Trophoblast cell (in vitro differentiated cells and primary cell): ENCODE data around the gene RASSF1.

Source experiments
- DNase-seq, 2 donors: peaks; one replicate each; pipeline ENCODE4 v3.0.0-alpha.2; 2016
- H2AFZ ChIP-seq: 2 replicates; pipeline ENCODE4 v1.6.1; 2013; ENCODE audit warnings: low read length, moderate library complexity, mild to moderate bottlenecking; ENCODE audit not compliant: insufficient read depth, poor library complexity
- H2AK5ac ChIP-seq: 2 replicates; pipeline ENCODE4 v1.6.1; 2013; ENCODE audit warnings: mild to moderate bottlenecking, low read length
- H2BK120ac ChIP-seq: 2 replicates; pipeline ENCODE4 v1.6.1; 2013; ENCODE audit warnings: low read length, mild to moderate bottlenecking, moderate library complexity; ENCODE audit not compliant: insufficient read depth, poor library complexity
- H2BK12ac ChIP-seq: 2 replicates; pipeline ENCODE4 v1.6.1; 2013; ENCODE audit warnings: mild to moderate bottlenecking, low read length, moderate library complexity
- H2BK5ac ChIP-seq: 2 replicates; pipeline ENCODE4 v1.6.1; 2013; ENCODE audit warnings: low read length, low read depth, moderate library complexity, mild to moderate bottlenecking; ENCODE audit not compliant: poor library complexity
- H3K14ac ChIP-seq: 2 replicates; pipeline ENCODE4 v1.6.1; 2013; ENCODE audit warnings: mild to moderate bottlenecking, low read length
- H3K18ac ChIP-seq: 2 replicates; pipeline ENCODE4 v1.6.1; 2013; ENCODE audit warnings: mild to moderate bottlenecking, low read length
- H3K23ac ChIP-seq: 2 replicates; pipeline ENCODE4 v1.6.1; 2013; ENCODE audit warnings: low read length
- H3K27ac ChIP-seq: 2 replicates; pipeline ENCODE4 v1.5.1; 2013; ENCODE audit warnings: low read depth, mild to moderate bottlenecking, inconsistent platforms, low read length, moderate library complexity
- H3K27me3 ChIP-seq: 2 replicates; pipeline ENCODE4 v1.6.1; 2013; ENCODE audit warnings: inconsistent platforms, mild to moderate bottlenecking, low read length, moderate library complexity; ENCODE audit not compliant: insufficient read depth
- H3K36me3 ChIP-seq, 2 experiments: 1 replicate in 1 of 2; 2 replicates in 1 of 2; pipeline ENCODE4 v1.6.1; 2013; ENCODE audit warnings: low read length in 2 of 2, mild to moderate bottlenecking in 2 of 2, moderate library complexity in 1 of 2; ENCODE audit not compliant: insufficient read depth in 2 of 2, control insufficient read depth in 1 of 2
- H3K4ac ChIP-seq: 2 replicates; pipeline ENCODE4 v1.6.1; 2013; ENCODE audit warnings: low read depth, mild to moderate bottlenecking, low read length, moderate library complexity
- H3K4me1 ChIP-seq, 2 experiments: 1 replicate in 1 of 2; 2 replicates in 1 of 2; pipeline ENCODE4 v1.6.1; 2013; ENCODE audit warnings: low read length in 2 of 2, mild to moderate bottlenecking in 2 of 2, moderate library complexity in 1 of 2; ENCODE audit not compliant: insufficient read depth in 2 of 2, control insufficient read depth in 1 of 2
- H3K4me2 ChIP-seq: 2 replicates; pipeline ENCODE4 v1.6.1; 2013; ENCODE audit warnings: inconsistent platforms, mild to moderate bottlenecking, low read length, moderate library complexity
- H3K4me3 ChIP-seq: 2 replicates; pipeline ENCODE4 v1.5.1; 2013; ENCODE audit warnings: mild to moderate bottlenecking, low read depth, low read length, inconsistent platforms
- H3K79me1 ChIP-seq: one replicate; pipeline ENCODE4 v1.6.1; 2013; ENCODE audit warnings: low read length
- H3K79me2 ChIP-seq: 2 replicates; pipeline ENCODE4 v1.6.1; 2013; ENCODE audit warnings: low read length, mild to moderate bottlenecking; ENCODE audit not compliant: control insufficient read depth, insufficient read depth, poor library complexity
- H3K9ac ChIP-seq: 2 replicates; pipeline ENCODE4 v1.6.1; 2013; ENCODE audit warnings: mild to moderate bottlenecking, low read length
- H3K9me3 ChIP-seq: 2 replicates; pipeline ENCODE4 v1.6.1; 2013; ENCODE audit warnings: low read depth, mild to moderate bottlenecking, control low read depth, inconsistent platforms, low read length; ENCODE audit not compliant: insufficient read depth
- H4K12ac ChIP-seq: 2 replicates; pipeline ENCODE4 v1.6.1; 2013; ENCODE audit warnings: low read depth, mild to moderate bottlenecking, low read length, moderate library complexity
- H4K8ac ChIP-seq: 2 replicates; pipeline ENCODE4 v1.6.1; 2013; ENCODE audit warnings: low read depth, mild to moderate bottlenecking, low read length, moderate library complexity
- H4K91ac ChIP-seq: one replicate; pipeline ENCODE4 v1.6.1; 2013; ENCODE audit warnings: low read depth, mild to moderate bottlenecking, low read length, moderate library complexity
- WGBS: extraction: QIAGEN DNeasy Blood & Tissue Kit; methylation state at CpG from one replicate; pipeline ENCODE4 v1.1.7; 2013; ENCODE audit warnings: missing lambda C conversion rate; ENCODE audit not compliant: insufficient read length, insufficient coverage; ENCODE audit errors: extremely low coverage; 5-methylcytosine and 5-hydroxymethylcytosine counted together

RASSF1 gene

DNA sequence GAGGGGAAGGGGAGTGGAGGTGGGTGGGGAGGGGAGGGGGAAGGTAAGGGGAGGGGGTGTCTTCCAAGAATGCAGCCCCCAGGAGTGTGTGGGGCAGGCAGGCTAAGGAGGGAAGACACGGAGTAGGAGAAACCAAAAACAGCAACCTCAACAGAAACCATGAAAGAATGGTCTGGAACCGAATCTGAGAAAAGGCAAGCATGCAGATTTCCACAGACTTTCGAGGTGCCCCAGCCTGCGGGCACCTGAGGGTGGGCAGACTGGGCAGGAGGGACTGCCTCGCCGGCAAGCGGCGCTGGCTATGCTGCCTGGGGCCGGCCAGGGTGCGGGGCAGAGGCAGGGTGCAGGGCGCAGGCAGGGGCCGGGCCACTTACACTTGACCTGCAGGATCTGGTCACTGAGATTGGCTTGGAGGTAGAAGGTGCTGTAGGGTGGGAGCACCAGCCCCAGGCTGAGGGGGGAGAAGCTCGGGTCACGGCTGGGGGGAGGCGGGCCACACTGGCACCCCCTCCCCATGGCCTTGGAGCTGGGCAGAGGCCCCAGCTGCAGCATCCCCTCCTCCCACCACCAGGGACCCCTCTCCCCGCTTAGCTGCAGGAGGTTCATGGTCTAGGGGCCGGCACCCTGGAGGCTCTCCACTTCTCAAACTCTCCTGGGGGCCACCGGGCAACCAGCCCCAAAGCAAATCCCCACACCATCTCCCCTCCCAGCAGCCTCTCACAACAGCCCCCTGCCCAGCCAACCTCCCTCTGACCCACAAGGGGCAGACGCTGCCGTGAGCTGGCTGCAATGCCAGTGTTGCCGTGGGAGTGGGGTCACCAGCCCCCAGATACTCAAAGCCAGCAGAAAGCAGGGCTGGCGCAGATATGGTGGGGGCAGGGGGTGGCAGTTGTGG, 34.0 kb upstream of the RASSF1 start:
- no peak overlapping the region for H3K4me3 ChIP-seq
- H3K79me1 ChIP-seq, result no peaks in the 10 kb centered on the region

DNA sequence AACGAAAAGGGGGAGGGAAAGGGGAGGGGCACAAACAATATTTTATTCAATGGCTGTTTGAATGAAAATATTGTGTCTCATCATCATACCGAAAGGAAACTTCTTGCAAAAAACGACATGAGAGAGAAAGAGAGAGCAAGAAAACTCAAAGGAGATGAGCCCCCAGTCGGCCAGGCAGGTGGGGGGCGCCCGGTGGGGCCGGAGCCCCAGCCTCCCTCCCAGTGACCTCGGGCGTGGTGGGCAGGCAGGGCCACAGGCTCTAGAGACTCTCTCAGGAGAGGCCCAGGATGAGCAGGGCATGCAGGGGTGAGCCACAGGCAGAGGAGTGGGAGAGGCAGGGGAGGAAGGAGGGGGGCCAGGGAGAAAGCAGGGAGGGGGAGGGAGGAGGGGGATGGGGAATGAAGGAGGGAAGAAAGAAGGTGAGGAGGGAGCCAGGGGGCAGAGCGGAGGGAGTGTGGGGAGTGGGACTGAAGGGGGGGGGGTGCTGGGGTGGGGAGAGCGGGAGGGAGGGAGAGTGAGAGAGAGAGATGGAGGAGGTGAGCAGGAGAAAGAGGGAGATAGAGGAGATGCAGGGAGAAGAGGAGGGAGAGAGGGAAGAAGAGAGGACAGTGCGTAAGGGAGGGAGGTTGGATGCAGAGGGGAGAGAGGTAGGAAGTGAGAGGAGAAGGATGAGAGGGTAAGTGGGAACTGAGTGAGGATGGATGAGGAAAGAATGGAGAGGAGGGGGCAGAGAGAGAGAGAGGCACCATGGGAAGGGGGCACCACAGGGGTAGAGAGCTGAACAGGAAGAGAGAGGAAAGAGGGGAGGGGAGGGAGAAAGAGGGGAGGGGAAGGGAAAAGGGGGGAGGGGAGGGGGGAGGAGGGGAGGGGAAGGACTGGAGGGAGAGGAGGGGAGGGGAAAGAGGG, 32.8 kb upstream of the RASSF1 start:
- Histone ChIP-seq H2AFZ (no peak overlapping the region), H3K9ac (no peak overlapping the region), H3K36me3 (no peaks in the 10 kb centered on the region), H3K14ac (no peak overlapping the region), H3K18ac (no peak overlapping the region), H3K27me3 (no peaks in the 10 kb centered on the region), H3K23ac (no peak overlapping the region), H3K9me3 (peaks cover 4% of the 10 kb centered on the region), H3K79me1 (no peaks in the 10 kb centered on the region), H3K4me1 (no peaks in the 10 kb centered on the region), H3K79me2 (no peaks in the 10 kb centered on the region), H3K4me2 (no peak overlapping the region), H2BK12ac (no peak overlapping the region), H2BK120ac (no peak overlapping the region), H3K27ac (no peak overlapping the region), H4K12ac (no peak overlapping the region), H2AK5ac (no peak overlapping the region), H3K4me3 (no peak overlapping the region), H4K8ac (no peak overlapping the region), H2BK5ac (no peak overlapping the region), H4K91ac (no peak overlapping the region), H3K4ac (no peak overlapping the region)
- DNase-seq, result no peak
- WGBS, result 100% methylated on average over 1 of the region's 12 CpGs

More for the DNA sequence above, 34.0 kb upstream of the RASSF1 start:
- no peaks in the 10 kb centered on the region for H3K4me1 ChIP-seq
- H3K79me2 ChIP-seq, result no peaks in the 10 kb centered on the region
- H2AFZ ChIP-seq, result no peak overlapping the region
- no peaks in the 10 kb centered on the region for H3K27me3 ChIP-seq
- H3K14ac ChIP-seq, result no peak overlapping the region
- WGBS, result no CpG with 5 or more reads among the region's 22 CpGs
- H3K9me3 ChIP-seq, result peaks cover 4% of the 10 kb centered on the region
- H2BK120ac ChIP-seq, result no peak overlapping the region
- no peak overlapping the region for H2BK12ac ChIP-seq
- no peak overlapping the region for H3K27ac ChIP-seq
- no peak overlapping the region for H2AK5ac ChIP-seq
- no peak overlapping the region for H4K91ac ChIP-seq
- no peak overlapping the region for H3K18ac ChIP-seq
- H2BK5ac ChIP-seq, result no peak overlapping the region
- H4K12ac ChIP-seq, result no peak overlapping the region
- no peak overlapping the region for H3K4ac ChIP-seq
- H3K36me3 ChIP-seq, result no peaks in the 10 kb centered on the region
- DNase-seq, result no peak
- no peak overlapping the region for H3K4me2 ChIP-seq
- no peak overlapping the region for H3K23ac ChIP-seq
- H4K8ac ChIP-seq, result no peak overlapping the region
- no peak overlapping the region for H3K9ac ChIP-seq

DNA sequence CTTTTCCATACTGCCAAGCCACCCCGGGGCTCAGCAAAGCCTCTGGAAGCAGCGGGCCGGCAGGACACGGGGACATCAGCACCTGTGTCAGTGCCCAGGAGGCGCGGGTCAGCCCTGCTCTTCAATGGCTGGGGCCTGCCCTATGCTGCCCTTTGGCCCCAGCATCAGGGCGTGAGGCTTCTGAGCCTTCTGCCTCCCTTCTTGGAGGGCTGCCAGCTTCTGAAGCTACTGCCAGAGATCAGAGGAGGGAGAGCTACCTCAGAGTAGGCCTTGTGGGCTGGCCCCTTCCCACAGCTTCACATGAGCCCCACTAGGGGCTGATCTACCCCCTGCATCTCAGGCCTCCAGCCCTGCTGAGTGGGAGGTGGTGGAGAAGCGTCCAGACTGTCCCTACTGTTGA, 31.7 kb upstream of the RASSF1 start:
- H4K12ac ChIP-seq, result no peak overlapping the region
- H3K27ac ChIP-seq, result no peak overlapping the region
- H3K9me3 ChIP-seq, result peaks cover 4% of the 10 kb centered on the region
- H3K9ac ChIP-seq, result no peak overlapping the region
- DNase-seq, result no peak
- H3K18ac ChIP-seq, result no peak overlapping the region
- H2BK5ac ChIP-seq, result no peak overlapping the region
- H3K79me2 ChIP-seq, result no peaks in the 10 kb centered on the region
- no peaks in the 10 kb centered on the region for H3K27me3 ChIP-seq
- H3K14ac ChIP-seq, result no peak overlapping the region
- no peak overlapping the region for H3K4me2 ChIP-seq
- H2AK5ac ChIP-seq, result no peak overlapping the region
- H3K36me3 ChIP-seq, result no peaks in the 10 kb centered on the region
- H3K23ac ChIP-seq, result no peak overlapping the region
- no peak overlapping the region for H4K8ac ChIP-seq
- H4K91ac ChIP-seq, result no peak overlapping the region
- no peak overlapping the region for H3K4me3 ChIP-seq
- WGBS, result no CpG with 5 or more reads among the region's 8 CpGs
- no peak overlapping the region for H3K4ac ChIP-seq
- no peak overlapping the region for H2BK120ac ChIP-seq
- no peak overlapping the region for H2AFZ ChIP-seq
- no peaks in the 10 kb centered on the region for H3K4me1 ChIP-seq
- no peak overlapping the region for H2BK12ac ChIP-seq
- no peaks in the 10 kb centered on the region for H3K79me1 ChIP-seq

DNA sequence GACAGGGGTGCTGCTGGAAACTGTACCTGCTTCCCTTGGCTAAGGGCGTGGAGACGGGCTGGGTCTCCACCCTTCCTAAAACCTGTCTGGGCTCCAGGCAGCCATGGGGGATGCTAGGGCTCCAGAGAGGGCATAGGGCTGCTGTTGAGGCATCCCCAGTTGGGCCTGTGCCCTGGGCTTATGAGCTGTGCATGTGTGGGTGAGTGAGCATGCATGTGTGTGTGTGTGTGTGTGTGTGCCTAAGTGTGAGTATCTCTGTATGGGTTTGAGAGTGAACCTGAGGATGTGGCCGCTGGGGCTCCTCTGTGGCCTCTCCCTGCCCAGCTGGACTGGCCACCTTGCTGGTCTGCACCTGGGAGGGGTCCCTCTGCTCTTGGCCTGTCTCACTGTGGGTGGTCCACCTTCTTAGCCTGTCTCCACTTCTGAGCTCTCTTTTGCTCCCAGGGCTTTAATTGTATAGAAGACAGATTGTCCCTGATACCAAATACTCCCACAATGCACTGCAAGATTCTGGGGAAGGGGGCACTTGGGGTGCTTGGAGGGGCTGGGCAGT, 30.6 kb upstream of the RASSF1 start:
- Histone ChIP-seq H3K18ac (no peak overlapping the region), H3K4me2 (no peak overlapping the region), H3K79me2 (no peaks in the 10 kb centered on the region), H2BK5ac (no peak overlapping the region), H4K91ac (no peak overlapping the region), H3K79me1 (no peaks in the 10 kb centered on the region), H3K4ac (no peak overlapping the region), H3K4me3 (no peak overlapping the region), H3K27ac (no peak overlapping the region), H3K9ac (no peak overlapping the region), H3K27me3 (no peaks in the 10 kb centered on the region), H2BK12ac (no peak overlapping the region), H2AFZ (no peak overlapping the region), H3K23ac (no peak overlapping the region), H4K12ac (no peak overlapping the region), H4K8ac (no peak overlapping the region), H3K9me3 (no peaks in the 10 kb centered on the region), H2BK120ac (no peak overlapping the region), H3K14ac (no peak overlapping the region), H3K36me3 (no peaks in the 10 kb centered on the region), H3K4me1 (no peaks in the 10 kb centered on the region), H2AK5ac (no peak overlapping the region)
- no CpG with 5 or more reads among the region's 3 CpGs for WGBS
- no peak for DNase-seq
